ENCODE measurements around the gene FADS2. TPM values are rescaled to one million over a fixed set of nuclear protein-coding genes. Genes with fewer than 3 reads are reported as not detected.

The FADS2 gene
- total RNA-seq, 2 experiments from 2014 or later = 131 to 134 TPM

- H3K9me3 Mint-ChIP-seq = no peaks in the 10 kb centered on the region
- no peak overlapping the region for H3K27ac Mint-ChIP-seq
- ChIA-PET CTCF (interaction anchor here (1.0 kb wide), 1 partner anchor 227 kb away, joined by 4 read pairs; no protein-coding TSS in a partner anchor), POLR2A (interaction anchor here (0.6 kb wide), 1 partner anchor 9 kb away, joined by 3 read pairs; no protein-coding TSS in a partner anchor)
- ATAC-seq (no peak), DNase-seq (no peak)
- TF ChIP-seq, protein P1, sequence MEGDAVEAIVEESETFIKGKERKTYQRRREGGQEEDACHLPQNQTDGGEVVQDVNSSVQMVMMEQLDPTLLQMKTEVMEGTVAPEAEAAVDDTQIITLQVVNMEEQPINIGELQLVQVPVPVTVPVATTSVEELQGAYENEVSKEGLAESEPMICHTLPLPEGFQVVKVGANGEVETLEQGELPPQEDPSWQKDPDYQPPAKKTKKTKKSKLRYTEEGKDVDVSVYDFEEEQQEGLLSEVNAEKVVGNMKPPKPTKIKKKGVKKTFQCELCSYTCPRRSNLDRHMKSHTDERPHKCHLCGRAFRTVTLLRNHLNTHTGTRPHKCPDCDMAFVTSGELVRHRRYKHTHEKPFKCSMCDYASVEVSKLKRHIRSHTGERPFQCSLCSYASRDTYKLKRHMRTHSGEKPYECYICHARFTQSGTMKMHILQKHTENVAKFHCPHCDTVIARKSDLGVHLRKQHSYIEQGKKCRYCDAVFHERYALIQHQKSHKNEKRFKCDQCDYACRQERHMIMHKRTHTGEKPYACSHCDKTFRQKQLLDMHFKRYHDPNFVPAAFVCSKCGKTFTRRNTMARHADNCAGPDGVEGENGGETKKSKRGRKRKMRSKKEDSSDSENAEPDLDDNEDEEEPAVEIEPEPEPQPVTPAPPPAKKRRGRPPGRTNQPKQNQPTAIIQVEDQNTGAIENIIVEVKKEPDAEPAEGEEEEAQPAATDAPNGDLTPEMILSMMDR (IDR thresholded peaks at IDR 0.05) = no peak
- H3K27me3 Mint-ChIP-seq = no peaks in the 10 kb centered on the region
- H3K36me3 Mint-ChIP-seq (ENCODE audit: low read depth) = peaks cover 14% of the 10 kb centered on the region
- H3K4me3 Mint-ChIP-seq = no peak overlapping the region
- no peaks in the 10 kb centered on the region for H3K4me1 Mint-ChIP-seq (ENCODE audit: low read depth)
- intact Hi-C loops (cut with micrococcal nuclease) = no loop called here
These were observed 27.0 kb downstream of the FADS2 start for GRCh38 chr11:61854966-61855714.

DNA sequence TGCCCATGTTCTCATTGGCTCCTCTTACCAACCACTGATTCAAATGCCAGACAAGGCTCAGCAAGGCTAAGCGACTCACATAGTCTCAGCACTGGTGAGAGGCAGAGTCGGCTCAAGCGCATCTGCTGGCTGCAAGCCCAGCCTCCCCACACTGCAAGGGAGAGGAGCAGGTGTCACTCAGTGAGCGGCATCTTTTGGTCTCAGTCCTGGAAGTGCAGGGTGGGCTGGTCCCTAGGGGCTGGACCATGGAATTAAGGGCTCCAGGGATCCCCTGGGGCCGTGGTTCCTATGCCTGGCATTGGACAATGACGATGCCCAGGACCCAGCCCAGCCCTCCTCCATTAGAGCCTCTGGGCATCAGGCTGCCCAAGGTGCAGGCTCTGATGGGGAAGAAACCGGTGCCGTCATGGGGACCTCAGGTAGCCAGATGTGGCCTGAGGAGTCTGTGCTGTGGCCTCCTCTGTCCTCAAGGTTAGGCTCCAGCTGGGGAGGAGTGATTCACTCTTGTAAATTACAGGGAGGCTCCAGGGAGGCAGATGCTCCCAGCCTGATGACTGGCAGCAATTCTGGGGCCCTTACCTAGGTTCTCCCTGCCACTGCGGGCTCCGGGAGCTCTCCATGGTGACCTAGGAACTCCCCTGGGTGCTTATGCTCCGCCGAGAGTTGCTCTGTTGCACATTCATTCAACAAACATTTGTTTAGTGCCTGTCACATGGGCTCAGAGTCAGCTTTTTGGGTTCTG, 28.0 kb downstream of the FADS2 start:
- TF ChIP-seq, protein P1 (IDR thresholded peaks at IDR 0.05) = no peak
- DNase-seq = no peak
- no peak for ATAC-seq
- H3K36me3 Mint-ChIP-seq (ENCODE audit: low read depth) = peaks cover 18% of the 10 kb centered on the region
- H3K27ac Mint-ChIP-seq = no peak overlapping the region
- intact Hi-C loops (cut with micrococcal nuclease) = no loop called here
- no peaks in the 10 kb centered on the region for H3K9me3 Mint-ChIP-seq
- ChIA-PET POLR2A (interaction anchor here (0.6 kb wide), 1 partner anchor 10 kb away, joined by 3 read pairs; no protein-coding TSS in a partner anchor), CTCF (no interaction called here)
- H3K4me1 Mint-ChIP-seq (ENCODE audit: low read depth) = no peaks in the 10 kb centered on the region
- H3K4me3 Mint-ChIP-seq = no peak overlapping the region
- no peaks in the 10 kb centered on the region for H3K27me3 Mint-ChIP-seq

GRCh38 chr11:61860054-61860903, 32.2 kb downstream of the FADS2 start:
- Mint-ChIP-seq H3K4me1 (ENCODE audit: low read depth) (no peaks in the 10 kb centered on the region), H3K9me3 (no peaks in the 10 kb centered on the region), H3K27me3 (no peaks in the 10 kb centered on the region), H3K27ac (no peak overlapping the region), H3K4me3 (no peak overlapping the region), H3K36me3 (ENCODE audit: low read depth) (peaks cover 21% of the 10 kb centered on the region)
- DNase-seq (no peak), ATAC-seq (no peak)
- POLR2A ChIA-PET = no interaction called here
- intact Hi-C loops (cut with micrococcal nuclease) = no loop called here
- CTCF ChIA-PET = interaction anchor here (1.5 kb wide), 1 partner anchor 11 kb away, joined by 4 read pairs; no protein-coding TSS in a partner anchor
- TF ChIP-seq, protein P1 (IDR thresholded peaks at IDR 0.05) = no peak

DNA sequence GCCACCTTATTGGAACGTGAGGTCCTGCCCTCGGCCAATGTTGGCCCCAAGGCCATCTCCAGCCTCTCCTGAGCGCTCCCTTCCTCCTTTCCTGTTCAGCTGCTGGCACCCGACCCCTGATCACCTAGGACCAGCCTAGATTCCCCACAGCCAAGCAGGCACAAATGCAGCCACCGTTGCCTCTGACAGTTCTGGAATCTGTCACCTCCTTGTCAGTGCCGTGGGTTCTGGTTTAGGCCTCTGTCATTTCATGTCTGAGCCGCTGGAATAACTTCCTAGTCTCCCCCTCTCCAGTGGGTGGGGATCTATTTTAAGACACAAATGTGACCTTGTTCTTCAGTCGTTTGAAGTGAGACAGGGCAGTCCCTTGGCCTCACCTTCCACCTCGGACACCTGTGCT, 33.5 kb downstream of the FADS2 start:
- no peak for ATAC-seq
- ChIA-PET POLR2A (interaction anchor here (0.7 kb wide), 1 partner anchor 348 kb away, joined by 3 read pairs; no protein-coding TSS in a partner anchor), CTCF (no interaction called here)
- TF ChIP-seq, protein P1 (IDR thresholded peaks at IDR 0.05) = no peak
- Mint-ChIP-seq H3K36me3 (ENCODE audit: low read depth) (peaks cover 22% of the 10 kb centered on the region), H3K27me3 (no peaks in the 10 kb centered on the region), H3K4me3 (no peak overlapping the region), H3K4me1 (ENCODE audit: low read depth) (no peaks in the 10 kb centered on the region), H3K9me3 (no peaks in the 10 kb centered on the region), H3K27ac (no peak overlapping the region)
- no peak for DNase-seq
- intact Hi-C loops (cut with micrococcal nuclease) = no loop called here

Measured in activated CD8-positive, alpha-beta T cell treated with anti-CD3 and anti-CD28 coated beads for 36 hours (primary cell).